Activated CD8-positive, alpha-beta memory T cell treated with anti-CD3 and anti-CD28 coated beads for 24 hours (primary cell): ENCODE results near the gene TTC12.

Source experiments
- DNase-seq: peaks from one replicate; pipeline ENCODE4 v3.0.0-alpha.2; 2020

TTC12 gene

DNA sequence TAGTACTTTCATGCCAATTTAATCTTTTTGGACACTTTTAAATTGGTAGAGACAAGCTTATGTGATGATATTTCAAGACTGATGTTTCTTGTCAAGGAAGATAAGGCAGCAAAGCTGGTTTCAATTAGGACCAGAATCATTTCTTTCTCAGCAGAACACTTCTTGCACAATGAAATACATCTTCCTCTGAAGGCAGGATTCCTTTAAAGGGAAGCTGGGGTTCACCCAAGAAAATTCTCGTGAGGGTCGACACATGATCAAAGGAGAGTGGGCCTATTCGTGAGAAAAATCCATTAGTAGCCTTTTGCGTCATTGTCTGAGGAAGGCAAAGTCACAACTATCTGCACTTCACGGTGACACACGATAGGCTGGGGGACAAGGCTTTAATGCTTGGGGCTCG lies 17.6 kb downstream of the TTC12 start:
- no peak for DNase-seq

- DNase-seq: no peak
Observed at GRCh38 chr11:113332638-113333329, 18.4 kb downstream of the TTC12 start.

GRCh38 chr11:113334183-113334582 lies 19.8 kb downstream of the TTC12 start:
- no peak for DNase-seq

DNA sequence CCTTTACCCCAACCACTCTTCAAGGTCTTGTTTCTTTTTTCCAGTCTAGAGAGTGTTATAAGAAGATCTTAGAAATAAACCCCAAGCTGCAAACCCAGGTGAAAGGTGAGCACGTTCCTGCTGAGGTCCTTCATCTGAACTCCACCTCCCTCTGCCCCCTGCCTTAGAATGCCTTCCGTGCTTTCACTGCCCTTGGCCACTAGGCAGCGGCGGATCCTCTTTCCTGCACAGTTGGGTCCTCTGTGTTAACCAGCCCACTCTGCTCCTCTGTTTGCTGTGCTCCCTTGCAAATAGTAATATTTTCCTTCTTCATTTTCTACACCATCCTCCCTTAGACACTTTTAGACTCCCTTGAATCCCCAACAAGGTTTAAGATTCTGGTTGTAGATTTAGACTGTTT lies 24.3 kb downstream of the TTC12 start:
- no peak for DNase-seq

GRCh38 chr11:113339929-113340589 lies 25.7 kb downstream of the TTC12 start:
- no peak for DNase-seq

GRCh38 chr11:113341388-113342165 lies 27.2 kb downstream of the TTC12 start:
- no peak for DNase-seq

DNA sequence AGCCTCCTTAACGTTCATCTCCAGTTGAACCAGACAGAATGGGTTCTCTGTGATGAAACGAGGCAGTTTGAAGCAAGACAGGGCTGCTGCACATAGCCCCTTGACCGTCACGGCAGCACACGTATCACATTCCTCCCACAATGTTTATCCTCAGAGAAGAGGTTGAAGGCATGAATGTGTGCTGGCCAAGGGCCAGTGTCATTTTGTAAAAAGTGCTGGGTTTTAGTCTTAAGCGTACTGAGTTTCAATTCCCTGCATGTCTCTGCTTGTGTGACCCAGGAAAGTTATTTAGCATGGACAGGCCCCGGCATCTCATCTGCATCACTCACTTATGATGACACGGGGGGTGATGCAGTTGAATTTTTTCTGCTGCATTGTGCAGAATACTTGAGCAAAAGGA lies 31.6 kb downstream of the TTC12 start:
- DNase-seq: no peak

GRCh38 chr11:113349528-113349927 lies 35.1 kb downstream of the TTC12 start:
- no peak for DNase-seq

- no peak for DNase-seq
Observed at GRCh38 chr11:113350336-113351067, 36.1 kb downstream of the TTC12 start.

DNA sequence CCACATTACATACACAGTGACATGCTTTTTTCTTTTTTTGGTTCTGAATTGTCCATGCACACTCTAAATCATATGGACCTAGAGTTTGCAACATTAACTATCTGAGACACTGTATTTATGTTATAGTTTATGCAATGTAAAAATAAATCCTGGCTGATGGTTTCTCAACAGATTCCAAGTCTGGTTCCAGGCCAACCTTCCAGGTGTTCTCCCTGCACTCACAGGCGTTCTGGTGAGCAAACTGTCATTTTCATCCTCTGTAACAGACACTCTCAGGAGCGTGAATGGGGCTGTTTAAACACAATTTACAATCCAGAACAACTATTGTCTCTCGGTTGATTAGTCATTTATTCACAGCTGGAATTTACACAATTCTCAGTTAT lies 36.7 kb downstream of the TTC12 start:
- no peak for DNase-seq

- no peak for DNase-seq
Observed at GRCh38 chr11:113351480-113351879, 37.1 kb downstream of the TTC12 start.

DNA sequence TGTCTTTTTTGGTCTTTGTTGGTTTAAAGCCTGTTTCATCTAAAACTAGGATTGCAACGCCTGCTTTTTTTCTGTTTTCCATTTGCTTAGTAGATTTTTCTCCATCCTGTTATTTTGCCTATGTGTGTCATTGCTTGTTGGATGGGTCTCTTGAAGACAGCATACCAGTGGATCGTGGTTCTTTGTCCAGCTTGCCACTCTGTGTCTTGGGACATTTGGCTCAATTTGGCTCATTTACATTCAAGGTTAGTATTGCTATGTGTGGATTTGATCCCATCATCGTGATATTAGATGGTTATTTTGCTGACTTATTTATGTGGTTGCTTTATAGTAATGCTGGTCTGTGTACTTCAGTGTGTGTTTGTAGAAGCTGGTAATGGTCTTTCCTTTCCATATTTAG lies 41.8 kb downstream of the TTC12 start:
- no peak for DNase-seq

- DNase-seq: no peak
Observed at GRCh38 chr11:113363406-113363805, 49.0 kb downstream of the TTC12 start.

DNA sequence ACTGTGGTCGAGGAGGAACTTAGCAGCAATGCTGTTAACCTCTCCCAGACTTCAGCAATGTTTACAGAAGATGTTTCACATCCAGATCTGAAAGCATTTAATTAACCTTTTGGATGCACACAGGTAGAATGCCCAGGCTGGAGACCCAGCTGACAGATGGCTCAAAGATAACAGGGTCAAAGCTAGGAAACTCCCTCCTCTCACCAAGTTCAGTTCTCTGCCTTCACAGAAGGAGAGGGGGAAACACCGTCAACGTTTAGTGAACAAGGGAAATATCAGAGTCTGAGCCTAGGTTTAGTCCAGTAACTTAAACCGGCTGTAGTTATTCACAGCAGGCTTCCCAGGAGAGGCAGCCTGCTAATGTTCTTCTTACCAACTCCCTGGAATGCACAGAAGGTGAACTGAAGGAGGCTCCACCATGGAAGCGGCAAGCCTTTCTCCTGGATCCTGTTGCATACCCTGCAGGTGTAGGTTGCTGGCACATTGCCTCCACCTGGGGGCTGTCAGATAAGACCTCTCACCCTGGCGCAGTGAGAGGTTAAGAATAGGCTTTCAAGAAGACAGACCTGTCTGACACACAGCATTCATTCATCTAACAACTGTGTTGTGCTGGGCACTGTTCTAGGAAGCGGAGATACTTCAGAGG lies 49.7 kb downstream of the TTC12 start:
- DNase-seq: no peak

DNA sequence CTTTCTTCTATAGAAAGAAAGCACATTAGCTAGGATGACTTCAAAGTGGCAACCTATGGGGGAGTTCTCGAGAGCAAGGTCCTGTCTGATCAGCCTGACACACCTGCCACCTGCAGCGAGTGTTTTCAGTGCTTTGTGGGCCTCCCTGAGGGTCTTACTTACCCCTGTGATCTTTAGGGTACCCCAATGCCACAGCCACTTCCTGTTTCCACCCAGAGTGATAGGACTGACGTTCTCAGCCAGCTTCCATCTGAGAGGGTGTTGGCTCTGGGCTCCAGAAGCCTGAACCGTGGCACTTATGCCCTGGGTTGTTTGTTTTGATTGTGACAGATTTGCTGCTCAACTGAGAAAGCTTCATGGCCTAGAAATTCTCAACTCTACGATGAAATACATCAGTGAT lies 51.5 kb downstream of the TTC12 start:
- DNase-seq: no peak

DNA sequence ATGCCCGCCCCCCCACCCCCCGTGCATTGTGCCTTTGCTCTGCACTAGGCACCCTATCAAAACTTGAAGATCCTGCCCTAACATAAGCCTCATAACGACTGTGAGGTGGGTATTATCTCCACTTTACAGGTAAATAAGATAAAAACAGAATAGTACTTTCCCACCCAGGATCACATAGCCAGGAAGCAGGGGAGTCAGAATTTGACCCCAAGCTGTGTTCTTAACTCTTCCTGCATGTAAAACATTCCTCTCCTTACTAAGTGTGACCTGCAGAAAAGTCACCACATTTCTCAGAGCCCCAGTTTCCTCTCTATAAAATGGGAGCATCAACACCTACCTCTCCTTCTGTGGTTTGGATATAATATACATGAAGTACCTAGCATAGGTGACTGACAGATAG lies 55.0 kb downstream of the TTC12 start:
- DNase-seq: no peak

- no peak for DNase-seq
Observed at GRCh38 chr11:113370634-113371033, 56.3 kb downstream of the TTC12 start.

GRCh38 chr11:113372309-113372708 lies 57.9 kb downstream of the TTC12 start:
- DNase-seq: no peak

DNA sequence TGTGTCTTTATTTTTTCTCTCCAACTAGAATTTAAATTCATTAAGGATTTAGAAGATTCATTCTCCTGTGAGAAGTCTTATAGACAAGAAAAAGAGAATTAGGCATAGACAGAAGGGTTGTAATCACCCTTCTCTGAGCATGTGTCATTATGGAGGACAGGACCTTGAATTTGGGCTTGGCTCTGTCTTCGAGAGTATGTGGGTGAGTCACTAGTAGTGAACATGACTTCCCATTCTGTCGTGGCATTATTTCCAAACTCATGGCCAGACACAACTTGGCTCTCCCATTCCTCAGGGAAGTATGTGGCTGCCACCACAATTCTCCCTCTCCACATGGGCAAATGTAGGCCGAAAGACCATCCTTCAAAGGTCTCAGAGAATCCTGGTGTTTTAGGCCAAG lies 58.9 kb downstream of the TTC12 start:
- DNase-seq: no peak

GRCh38 chr11:113373981-113374560 lies 59.7 kb downstream of the TTC12 start:
- DNase-seq: no peak

DNA sequence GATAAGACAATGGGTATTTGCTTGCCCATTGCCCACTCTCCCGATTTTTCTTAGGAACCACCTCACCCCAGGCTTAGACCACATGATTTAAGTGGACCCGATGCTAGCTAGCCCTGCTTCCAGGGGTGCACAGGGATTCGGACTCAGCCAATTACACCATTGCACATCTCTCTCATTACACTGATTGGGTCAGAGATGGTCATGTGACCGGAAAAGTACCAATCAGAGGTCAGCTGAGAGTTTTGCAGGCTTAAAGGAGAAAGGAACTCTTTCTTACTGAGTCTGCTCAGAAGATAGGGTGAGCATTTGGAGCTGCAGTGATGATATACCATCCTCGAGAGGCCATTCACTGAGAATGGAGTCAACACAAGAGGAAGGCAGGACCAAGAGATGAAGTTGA lies 61.0 kb downstream of the TTC12 start:
- DNase-seq: no peak

DNA sequence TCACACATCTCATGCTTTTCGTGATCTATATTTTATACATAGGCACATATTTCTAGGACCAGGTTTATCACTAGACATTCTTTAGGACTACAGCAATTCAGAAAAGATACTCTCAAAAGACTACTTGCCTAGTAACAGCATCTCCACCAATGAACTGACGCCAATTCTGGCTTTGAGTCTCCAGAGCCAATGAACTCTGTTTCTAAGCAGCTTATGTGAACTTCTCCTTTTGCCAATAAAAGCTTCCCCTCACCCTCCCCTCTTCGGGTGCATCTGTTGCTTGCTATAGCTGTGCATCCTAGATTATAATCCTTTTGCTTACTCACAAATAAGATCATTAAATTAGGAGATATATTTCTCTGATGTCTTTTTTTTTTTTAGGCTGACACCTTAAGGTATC lies 61.8 kb downstream of the TTC12 start:
- DNase-seq: no peak
